H1 (cell line): ENCODE measurements around the gene KIF21A.

Experiments used
- BCL11A ChIP-seq, 2 experiments: IDR thresholded peaks; one replicate each; pipeline ENCODE4 v1.6.1; 2011; ENCODE audit warnings: low read depth in 2 of 2, low read length in 2 of 2, mild to moderate bottlenecking in 2 of 2
- CTCF ChIP-seq, 3 experiments: IDR thresholded peaks; 1 replicate in 2 of 3; 2 replicates in 1 of 3; pipeline versions ENCODE4 v1.5.1 to v1.6.1; 2011; ENCODE audit warnings: low read length in 3 of 3, mild to moderate bottlenecking in 3 of 3, inconsistent platforms in 2 of 3, low read depth in 1 of 3, moderate library complexity in 1 of 3; ENCODE audit not compliant: insufficient read depth in 1 of 3; ENCODE audit errors: control extremely low read depth in 1 of 3
- KDM5A ChIP-seq: fragments of 200-600 bp; IDR thresholded peaks from 2 replicates; pipeline ENCODE4 v1.7.1; 2012; ENCODE audit warnings: mild to moderate bottlenecking, low read length, inconsistent platforms, mixed read lengths
- POLR2A ChIP-seq, 2 experiments: IDR thresholded peaks; 1 replicate in 1 of 2; 2 replicates in 1 of 2; pipeline ENCODE4 v1.6.1; 2011; ENCODE audit warnings: low read depth in 2 of 2, low read length in 2 of 2, mild to moderate bottlenecking in 2 of 2; ENCODE audit errors: control extremely low read depth in 1 of 2
- SP1 ChIP-seq: IDR thresholded peaks from 2 replicates; pipeline ENCODE4 v1.6.1; 2011; ENCODE audit warnings: low read depth, low read length

DNA sequence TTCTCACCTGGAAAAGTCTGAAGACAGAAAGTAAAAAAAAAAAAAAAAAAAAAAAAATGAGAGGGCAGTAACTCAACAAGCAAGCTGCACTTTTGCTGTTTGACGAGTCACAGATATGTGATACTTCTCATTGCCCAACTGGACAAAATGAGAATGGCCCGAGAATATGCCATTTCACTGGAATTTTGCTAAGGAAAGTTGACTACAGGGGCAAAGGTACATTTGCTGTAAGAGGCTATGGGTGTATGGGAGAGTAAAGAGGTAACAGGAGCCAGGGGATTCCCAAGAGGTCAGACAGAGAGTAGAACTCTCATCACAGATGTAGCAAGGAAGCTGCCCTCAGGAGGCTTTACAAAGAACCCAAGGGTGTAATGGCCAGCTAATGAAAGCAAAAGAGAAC lies 22.9 kb downstream of the KIF21A start:
- TF ChIP-seq KDM5A (no peak), POLR2A (IDR thresholded peaks at IDR 0.05; ENCODE audit: control extremely low read depth in 1 of 2, low read depth in 2 of 2, low read length in 2 of 2) (no peak), SP1 (no peak), CTCF (IDR thresholded peaks at IDR 0.05; ENCODE audit: control extremely low read depth in 1 of 3, insufficient read depth in 1 of 3, low read depth in 1 of 3, low read length in 3 of 3) (no peak), BCL11A (IDR thresholded peaks at IDR 0.05; ENCODE audit: low read depth in 2 of 2, low read length in 2 of 2) (no peak)
